Activated CD8-positive, alpha-beta T cell treated with anti-CD3 and anti-CD28 coated beads for 36 hours (primary cell): ENCODE results near the gene FAM47B. TPM values are rescaled to one million over a fixed set of nuclear protein-coding genes. Genes with fewer than 3 reads are reported as not detected.

Experiments used
- ATAC-seq: fragments of 200-7000 bp; cut with Tn5 transposase; one replicate; pipeline ENCODE4 v1.10.0; 2021; ENCODE audit warnings: mild to moderate bottlenecking, moderate library complexity
- CTCF ChIA-PET: fragments of 350-600 bp; sonication (Branson Sonifier 250); formaldehyde crosslinking; loops from one replicate; lab custom pipeline; 2021; ENCODE audit warnings: antibody characterized with exemption; lab: Charles Lee
- POLR2A ChIA-PET: fragments of 350-600 bp; sonication (Branson Sonifier 250); formaldehyde crosslinking; loops from one replicate; lab custom pipeline; 2021; ENCODE audit warnings: antibody characterized with exemption; lab: Charles Lee
- DNase-seq: peaks from one replicate; pipeline ENCODE4 v3.0.0-alpha.2; 2020
- H3K27ac Mint-ChIP-seq: one replicate; pipeline ENCODE4 v1.8.0; 2021; ENCODE audit warnings: mild to moderate bottlenecking, mixed read lengths
- H3K27me3 Mint-ChIP-seq: one replicate; pipeline ENCODE4 v1.8.0; 2021; ENCODE audit warnings: mixed read lengths
- H3K36me3 Mint-ChIP-seq: one replicate; pipeline ENCODE4 v1.8.0; 2021; ENCODE audit warnings: low read depth, mixed read lengths
- H3K4me1 Mint-ChIP-seq: one replicate; pipeline ENCODE4 v1.8.0; 2021; ENCODE audit warnings: low read depth, mixed read lengths
- H3K4me3 Mint-ChIP-seq: one replicate; pipeline ENCODE4 v1.8.0; 2021; ENCODE audit warnings: mild to moderate bottlenecking, moderate library complexity, mixed read lengths
- H3K9me3 Mint-ChIP-seq: one replicate; pipeline ENCODE4 v1.8.0; 2021; ENCODE audit warnings: mixed read lengths
- CTCF ChIP-seq: fragments of 200-600 bp; IDR thresholded peaks from one replicate; pipeline ENCODE4 v1.8.0; 2022; ENCODE audit warnings: antibody characterized with exemption, mild to moderate bottlenecking
- intact Hi-C: fragments of 100-400 bp; cut with micrococcal nuclease; formaldehyde crosslinking; loops from one replicate; pipeline ENCODE4 v1.10.0; 2022
- total RNA-seq, 2 experiments: library from RNA; stranded (reverse); gene quantifications; one replicate each; pipeline ENCODE4 v1.2.3, GENCODE V29; 2021

Gene FAM47B
- total RNA-seq, 2 experiments from 2014 or later, result not detected

DNA sequence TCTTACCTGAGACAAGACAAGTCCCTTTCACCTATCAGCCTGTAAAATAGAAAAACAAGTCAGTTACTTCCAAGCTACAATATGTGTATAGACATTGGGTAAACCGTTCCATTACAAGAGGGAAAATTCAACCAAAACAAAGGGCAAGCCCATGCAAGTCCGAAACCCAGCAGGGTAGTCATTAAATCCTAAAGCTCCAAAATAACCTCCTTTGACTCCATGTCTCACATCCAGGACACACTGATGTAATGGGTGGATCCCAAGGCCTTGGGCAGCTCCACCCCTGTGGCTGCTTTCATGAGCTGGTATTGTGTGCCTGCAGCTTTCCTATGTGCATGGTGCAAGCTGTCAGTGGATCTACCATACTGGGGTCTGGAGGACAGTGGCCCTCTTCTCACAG is 14.7 kb upstream of the FAM47B start:
- POLR2A ChIA-PET, result no interaction called here
- intact Hi-C loops, result no loop called here
- no peak for TF ChIP-seq CTCF
- Mint-ChIP-seq H3K27me3 (no peaks in the 10 kb centered on the region), H3K9me3 (no peaks in the 10 kb centered on the region), H3K36me3 (no peaks in the 10 kb centered on the region), H3K27ac (no peak overlapping the region), H3K4me1 (no peaks in the 10 kb centered on the region), H3K4me3 (no peak overlapping the region)
- ATAC-seq (no peak), DNase-seq (no peak)
- CTCF ChIA-PET, result no interaction called here

DNA sequence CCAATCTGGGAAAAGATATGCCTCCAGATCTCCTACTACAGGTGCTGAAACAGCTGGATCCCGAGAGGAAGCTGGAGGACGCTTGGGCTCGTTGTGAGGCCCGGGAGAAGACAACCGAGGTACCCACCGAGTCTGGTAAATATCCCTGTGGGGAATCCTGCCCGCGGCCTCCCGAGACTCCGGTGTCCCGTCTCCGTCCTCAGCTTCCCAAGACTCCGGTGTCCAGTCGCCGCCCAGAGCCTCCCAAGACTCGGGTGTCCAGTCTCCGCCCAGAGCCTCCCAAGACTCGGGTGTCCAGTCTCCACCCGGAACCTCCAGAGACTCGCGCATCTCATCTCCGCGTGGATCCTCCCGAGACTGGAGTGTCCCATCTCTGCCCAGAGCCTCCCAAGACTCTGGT is 639 bp downstream of the FAM47B start:
- intact Hi-C loops, result no loop called here
- Mint-ChIP-seq H3K4me3 (no peak overlapping the region), H3K4me1 (no peaks in the 10 kb centered on the region), H3K36me3 (no peaks in the 10 kb centered on the region), H3K9me3 (no peaks in the 10 kb centered on the region), H3K27ac (no peak overlapping the region), H3K27me3 (no peaks in the 10 kb centered on the region)
- CTCF ChIA-PET, result no interaction called here
- ATAC-seq (no peak), DNase-seq (no peak)
- no peak for TF ChIP-seq CTCF
- POLR2A ChIA-PET, result no interaction called here

- H3K9me3 Mint-ChIP-seq, result no peaks in the 10 kb centered on the region
- no peak for TF ChIP-seq CTCF
- POLR2A ChIA-PET, result no interaction called here
- ATAC-seq (no peak), DNase-seq (no peak)
- CTCF ChIA-PET, result no interaction called here
- no peak overlapping the region for H3K27ac Mint-ChIP-seq
- no peaks in the 10 kb centered on the region for H3K27me3 Mint-ChIP-seq
- intact Hi-C loops, result no loop called here
- H3K36me3 Mint-ChIP-seq, result no peaks in the 10 kb centered on the region
- no peak overlapping the region for H3K4me3 Mint-ChIP-seq
- no peaks in the 10 kb centered on the region for H3K4me1 Mint-ChIP-seq
These were observed 14.3 kb downstream of the FAM47B start for GRCh38 chrX:34956916-34957315.

- CTCF ChIA-PET, result no interaction called here
- intact Hi-C loops, result no loop called here
- H3K27ac Mint-ChIP-seq, result no peak overlapping the region
- DNase-seq (no peak), ATAC-seq (no peak)
- H3K9me3 Mint-ChIP-seq, result no peaks in the 10 kb centered on the region
- H3K36me3 Mint-ChIP-seq, result no peaks in the 10 kb centered on the region
- no peak overlapping the region for H3K4me3 Mint-ChIP-seq
- H3K27me3 Mint-ChIP-seq, result no peaks in the 10 kb centered on the region
- no peak for TF ChIP-seq CTCF
- POLR2A ChIA-PET, result no interaction called here
- no peaks in the 10 kb centered on the region for H3K4me1 Mint-ChIP-seq
These were observed 19.1 kb downstream of the FAM47B start for GRCh38 chrX:34961662-34962061.

DNA sequence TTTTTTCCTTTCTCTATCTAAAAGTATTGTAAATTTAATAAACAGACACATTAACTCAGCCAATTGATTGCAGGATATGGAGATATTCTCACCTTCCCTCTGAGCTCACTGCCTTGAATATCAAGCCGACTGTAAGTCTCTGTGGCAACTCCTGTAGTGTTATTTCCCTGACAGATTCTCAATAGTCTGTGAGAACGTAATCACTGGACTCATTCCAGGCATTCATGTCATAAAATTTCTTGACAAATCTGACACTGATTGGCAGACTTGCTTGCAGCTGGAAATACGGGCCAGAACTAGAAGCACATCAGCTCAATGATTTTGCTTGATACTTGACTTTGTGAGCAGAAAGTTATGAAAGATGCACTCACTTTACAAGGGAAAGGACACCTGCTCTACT is 29.6 kb downstream of the FAM47B start:
- CTCF ChIA-PET, result no interaction called here
- no peak for DNase-seq
- no peak for TF ChIP-seq CTCF
- H3K4me1 Mint-ChIP-seq, result no peaks in the 10 kb centered on the region
- POLR2A ChIA-PET, result no interaction called here
- H3K9me3 Mint-ChIP-seq, result no peaks in the 10 kb centered on the region
- no peak overlapping the region for H3K4me3 Mint-ChIP-seq
- ATAC-seq, result no peak
- no peaks in the 10 kb centered on the region for H3K27me3 Mint-ChIP-seq
- no peaks in the 10 kb centered on the region for H3K36me3 Mint-ChIP-seq
- no peak overlapping the region for H3K27ac Mint-ChIP-seq
- intact Hi-C loops, result no loop called here
